GM12875 (cell line): Measurements from ENCODE around the gene PRDM2.
A peak's percentile ranks its signal among the peaks of the same experiment; 100 is the strongest.

Experiments used
- H3K4me3 ChIP-seq: one replicate; pipeline ENCODE4 v1.5.1; 2011; ENCODE audit warnings: low read depth, low read length, control low read depth
- TF ChIP-seq, protein P1 (sequence below): IDR thresholded peaks from 2 replicates; pipeline ENCODE4 v1.5.1; 2011; ENCODE audit warnings: low read depth, mild to moderate bottlenecking, control low read depth, inconsistent platforms, low read length, moderate library complexity, borderline replicate concordance; ENCODE audit not compliant: insufficient read depth

Gene PRDM2

DNA sequence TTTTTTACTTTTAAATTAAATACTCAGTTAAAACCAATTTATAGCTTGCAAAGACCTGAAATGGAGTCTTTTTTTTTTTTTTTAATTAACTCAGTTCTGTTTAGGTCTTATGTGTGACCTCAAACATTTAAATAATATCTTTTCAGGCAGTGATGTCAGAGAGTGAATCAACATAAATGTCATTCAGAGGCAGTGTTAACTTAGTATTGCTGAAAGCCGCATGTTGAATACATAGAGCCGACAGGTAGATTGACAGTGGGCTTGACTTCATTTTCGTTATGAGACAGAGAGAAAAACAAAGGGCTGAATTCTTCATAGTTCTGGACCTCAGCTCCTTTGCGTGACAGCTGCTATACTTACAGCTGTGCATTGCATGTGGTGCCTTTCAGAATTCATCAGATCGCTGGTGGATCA, 51.5 kb downstream of the PRDM2 start:
- no peak overlapping the region for H3K4me3 ChIP-seq
- TF ChIP-seq, protein P1, sequence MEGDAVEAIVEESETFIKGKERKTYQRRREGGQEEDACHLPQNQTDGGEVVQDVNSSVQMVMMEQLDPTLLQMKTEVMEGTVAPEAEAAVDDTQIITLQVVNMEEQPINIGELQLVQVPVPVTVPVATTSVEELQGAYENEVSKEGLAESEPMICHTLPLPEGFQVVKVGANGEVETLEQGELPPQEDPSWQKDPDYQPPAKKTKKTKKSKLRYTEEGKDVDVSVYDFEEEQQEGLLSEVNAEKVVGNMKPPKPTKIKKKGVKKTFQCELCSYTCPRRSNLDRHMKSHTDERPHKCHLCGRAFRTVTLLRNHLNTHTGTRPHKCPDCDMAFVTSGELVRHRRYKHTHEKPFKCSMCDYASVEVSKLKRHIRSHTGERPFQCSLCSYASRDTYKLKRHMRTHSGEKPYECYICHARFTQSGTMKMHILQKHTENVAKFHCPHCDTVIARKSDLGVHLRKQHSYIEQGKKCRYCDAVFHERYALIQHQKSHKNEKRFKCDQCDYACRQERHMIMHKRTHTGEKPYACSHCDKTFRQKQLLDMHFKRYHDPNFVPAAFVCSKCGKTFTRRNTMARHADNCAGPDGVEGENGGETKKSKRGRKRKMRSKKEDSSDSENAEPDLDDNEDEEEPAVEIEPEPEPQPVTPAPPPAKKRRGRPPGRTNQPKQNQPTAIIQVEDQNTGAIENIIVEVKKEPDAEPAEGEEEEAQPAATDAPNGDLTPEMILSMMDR: no peak

DNA sequence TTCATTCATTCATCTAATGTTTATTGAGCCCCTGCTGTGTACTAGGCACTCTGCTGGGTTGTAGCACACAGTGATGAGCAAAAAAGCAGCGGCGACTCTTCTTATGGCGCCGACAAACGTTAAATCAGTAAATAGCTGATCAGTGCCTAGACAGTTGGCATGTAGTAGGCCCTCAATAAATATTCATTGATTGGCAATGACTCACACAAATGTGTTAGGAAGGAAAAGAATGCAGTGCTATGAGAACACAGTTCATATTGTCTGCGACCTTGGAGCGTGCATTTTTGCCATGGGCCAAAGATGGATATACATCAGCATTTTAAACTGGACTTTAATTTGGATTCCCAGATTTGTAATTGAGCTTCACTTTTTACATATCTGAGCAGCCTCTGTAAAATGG, 52.0 kb downstream of the PRDM2 start:
- TF ChIP-seq, protein P1: no peak
- no peak overlapping the region for H3K4me3 ChIP-seq

DNA sequence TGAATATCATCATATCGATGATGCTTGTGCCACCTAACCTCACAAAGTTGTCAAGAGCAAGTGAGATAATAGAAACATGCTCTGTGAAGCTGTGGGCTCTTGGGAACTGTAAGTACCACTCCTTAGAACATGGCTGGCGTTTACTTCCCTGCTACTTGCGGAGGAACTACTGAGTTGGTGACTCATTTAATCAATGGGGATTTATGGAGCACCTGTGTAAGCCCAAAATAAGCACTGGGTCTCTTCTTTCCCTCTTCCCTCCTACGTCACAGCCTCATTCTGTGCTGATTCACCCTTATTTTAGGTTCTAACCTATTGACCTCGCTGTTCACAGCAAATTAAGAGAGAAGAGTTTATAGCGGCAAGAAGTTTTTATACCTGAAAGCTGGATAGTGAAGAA, 52.9 kb downstream of the PRDM2 start:
- TF ChIP-seq, protein P1: no peak
- no peak overlapping the region for H3K4me3 ChIP-seq

DNA sequence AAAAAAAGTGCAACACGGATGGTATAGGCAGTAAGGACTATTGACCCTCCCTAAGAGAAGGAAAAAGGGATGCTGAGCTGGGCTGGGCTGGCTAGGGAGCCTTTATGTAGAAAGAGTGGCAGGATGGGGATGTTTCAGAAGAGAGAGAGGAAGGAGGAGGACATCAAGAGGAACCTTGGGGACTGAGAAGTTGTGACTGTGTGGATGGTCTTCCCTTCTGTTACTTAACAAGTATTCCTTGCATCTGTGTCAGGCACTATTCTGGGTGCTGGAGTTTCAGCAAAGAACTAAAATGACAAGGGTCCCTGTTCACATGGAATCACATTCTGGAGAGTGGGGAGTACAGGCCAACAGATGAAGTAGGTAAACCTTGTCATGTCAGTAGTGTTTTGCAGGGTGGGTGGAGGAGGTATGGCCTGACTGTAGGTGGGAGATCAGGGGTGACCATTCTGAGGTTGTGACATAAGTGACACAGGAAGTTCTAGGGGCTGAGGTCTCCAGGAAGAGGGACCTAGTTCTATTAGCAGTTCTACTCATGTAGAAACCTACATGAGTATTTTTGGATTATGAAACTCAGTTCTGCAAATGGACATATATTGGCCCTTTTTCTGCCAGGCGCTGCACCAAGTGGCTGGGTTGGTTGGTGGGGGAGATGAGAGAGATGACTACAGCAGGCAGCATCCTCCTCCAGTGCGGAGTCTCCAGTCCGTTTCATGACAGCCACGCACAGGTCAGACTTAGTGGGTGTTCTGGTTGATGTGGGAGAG, 53.8 kb downstream of the PRDM2 start:
- TF ChIP-seq, protein P1: no peak
- H3K4me3 ChIP-seq: peak overlapping the region; percentile 17

DNA sequence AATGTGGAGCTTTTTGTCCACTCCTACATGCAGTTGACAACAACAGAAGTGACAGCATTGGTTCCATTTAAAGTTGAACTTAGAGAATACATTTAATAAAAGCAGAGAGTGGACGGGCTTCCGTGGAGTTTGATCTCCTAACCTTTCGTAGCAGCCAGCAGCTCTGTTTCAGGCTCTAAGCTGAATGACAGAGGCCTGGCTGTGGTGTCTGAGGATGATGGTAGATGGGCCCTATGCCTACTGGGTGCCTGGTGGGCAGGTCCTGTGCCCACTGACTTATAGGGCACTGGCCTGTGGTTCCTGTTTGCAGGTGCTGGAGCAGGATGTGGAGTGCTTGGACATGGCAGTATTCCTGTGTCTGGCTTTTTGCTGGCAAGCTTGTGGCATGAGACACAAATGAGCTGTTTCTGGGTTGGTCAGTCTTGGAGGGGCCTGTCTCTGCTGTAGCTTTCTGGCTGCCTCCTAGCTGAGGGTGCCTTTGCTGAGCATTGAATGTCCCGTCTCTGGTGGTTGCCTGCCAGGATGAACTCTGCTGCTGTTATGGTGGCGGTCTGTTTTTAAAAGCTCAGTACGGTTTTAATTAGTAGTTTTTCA, 54.6 kb downstream of the PRDM2 start:
- TF ChIP-seq, protein P1: no peak
- no peak overlapping the region for H3K4me3 ChIP-seq

DNA sequence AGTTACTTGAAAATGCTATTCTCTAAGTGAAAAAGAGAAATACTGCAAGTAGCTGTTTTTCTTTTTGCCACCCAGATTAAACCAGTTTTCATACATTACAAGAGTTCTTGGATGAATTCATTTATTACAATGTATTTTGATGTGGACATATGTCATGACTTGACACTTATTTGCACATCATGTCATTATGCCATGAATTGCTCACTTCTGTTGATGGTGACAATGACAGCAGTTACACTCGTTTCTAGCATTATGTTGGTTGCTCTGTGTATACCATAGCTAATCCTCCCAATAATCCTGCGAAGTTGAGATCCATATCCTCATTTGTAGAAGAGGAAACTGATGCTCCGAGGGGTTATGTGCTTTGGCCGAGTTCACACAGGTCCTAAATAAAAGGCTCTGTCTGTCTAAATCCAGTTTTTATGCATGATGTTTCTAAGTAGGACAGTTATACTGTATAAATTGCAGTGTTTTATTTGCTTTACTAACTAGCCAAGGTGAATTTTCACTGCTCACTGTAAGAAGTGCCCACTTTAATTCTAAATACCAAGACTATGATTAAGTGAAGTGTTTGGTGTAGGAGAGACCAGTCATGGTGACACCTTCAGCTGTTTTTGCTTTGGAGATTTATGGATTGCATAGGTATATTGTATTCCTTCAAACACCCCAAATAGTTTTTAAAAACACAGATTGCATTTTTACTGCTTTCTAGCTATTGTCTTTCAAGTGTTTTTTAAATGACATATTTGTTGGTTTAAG, 56.7 kb downstream of the PRDM2 start:
- H3K4me3 ChIP-seq: no peak overlapping the region

More for the DNA sequence above, 56.7 kb downstream of the PRDM2 start:
- TF ChIP-seq, protein P1: no peak
